Stimulated activated CD4-positive, alpha-beta T cell treated with anti-CD3 and anti-CD28 coated beads, Interleukin-1b, Interleukin-23, amount 100 ng/mL, for 4 hours (primary cell): ENCODE data around the gene ACOX3.

Experiments used
- DNase-seq, 2 donors: peaks; one replicate each; pipeline ENCODE4 v3.0.0-alpha.2; 2020; ENCODE audit warnings: low read depth in 2 of 2

The ACOX3 gene

DNA sequence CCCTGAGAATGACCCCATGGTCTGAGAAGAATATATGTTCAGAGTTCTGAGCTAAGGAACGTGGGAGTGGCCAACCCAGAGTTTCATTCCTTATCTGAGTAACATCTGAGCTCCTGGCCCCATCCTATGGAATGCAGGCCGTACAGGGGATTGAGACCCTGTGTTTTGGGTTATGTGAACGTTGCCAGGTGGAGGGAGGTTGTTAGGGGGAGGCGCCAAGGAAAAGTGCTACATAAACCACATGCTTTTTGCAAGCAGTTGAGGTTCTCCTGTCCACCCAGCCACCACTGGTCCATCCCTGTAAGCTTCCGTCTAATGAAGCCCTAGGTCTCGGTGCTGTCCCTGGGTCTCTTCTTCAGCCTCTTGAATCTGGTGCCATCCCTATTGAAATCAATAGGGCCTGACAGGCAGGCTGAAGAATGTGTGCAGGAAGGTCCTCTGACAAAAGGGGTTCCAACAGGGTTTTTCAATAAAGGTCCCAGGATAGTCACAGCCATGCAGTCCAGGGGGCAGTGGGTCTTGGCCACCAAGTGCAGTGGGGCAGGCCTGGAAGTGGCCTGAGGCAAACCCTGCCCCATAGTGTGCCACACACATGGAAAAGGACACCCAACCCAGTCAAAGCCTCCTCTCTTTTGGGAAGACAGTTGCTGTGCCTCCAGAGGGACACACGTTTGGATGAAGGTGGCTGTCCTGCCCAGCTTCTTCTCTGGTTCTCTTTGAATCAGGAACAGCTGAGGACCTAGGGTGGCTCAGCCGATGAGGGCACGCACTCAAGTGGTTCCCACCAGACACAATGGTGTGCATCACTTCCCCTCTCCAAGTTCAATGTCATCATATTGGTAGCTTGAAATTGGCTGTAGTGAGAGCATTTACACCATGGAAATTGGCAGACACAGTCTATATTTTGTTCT lies 117.5 kb downstream of the ACOX3 start:
- no peak for DNase-seq

DNA sequence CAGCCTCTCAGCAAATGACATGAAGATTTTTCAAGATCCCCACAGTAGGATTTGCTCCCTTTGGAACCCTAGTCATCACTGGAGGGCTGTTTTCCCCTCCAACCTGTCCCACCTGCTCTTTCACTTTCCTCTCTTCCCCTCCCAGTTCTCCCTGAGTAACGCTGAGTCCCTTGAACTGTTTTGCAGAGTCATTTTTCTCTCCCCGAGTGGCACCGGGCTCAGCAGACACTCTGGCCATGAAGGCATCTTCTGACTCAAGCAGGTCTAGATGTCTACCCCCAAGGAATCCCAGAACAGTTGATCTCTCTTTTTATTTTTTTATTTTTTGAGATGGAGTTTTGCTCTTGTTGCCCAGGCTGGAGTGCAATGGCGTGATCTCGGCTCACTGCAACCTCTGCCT lies 118.8 kb downstream of the ACOX3 start:
- DNase-seq = no peak

DNA sequence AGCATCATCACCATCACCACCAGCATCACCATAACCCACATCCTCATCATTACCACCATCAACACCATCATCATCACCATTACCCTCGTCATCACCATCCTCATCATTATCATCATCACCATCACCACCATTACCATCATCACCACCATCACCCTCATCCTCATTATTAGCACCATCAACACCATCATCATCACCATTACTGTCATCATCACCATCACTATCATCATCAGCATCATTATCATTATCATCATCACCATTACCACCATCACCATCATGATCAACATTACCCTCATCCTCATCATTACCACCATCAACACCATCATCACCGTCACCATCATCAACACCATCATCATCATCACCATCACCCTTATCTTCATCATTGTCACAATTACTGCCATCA lies 119.3 kb downstream of the ACOX3 start:
- DNase-seq = no peak

DNA sequence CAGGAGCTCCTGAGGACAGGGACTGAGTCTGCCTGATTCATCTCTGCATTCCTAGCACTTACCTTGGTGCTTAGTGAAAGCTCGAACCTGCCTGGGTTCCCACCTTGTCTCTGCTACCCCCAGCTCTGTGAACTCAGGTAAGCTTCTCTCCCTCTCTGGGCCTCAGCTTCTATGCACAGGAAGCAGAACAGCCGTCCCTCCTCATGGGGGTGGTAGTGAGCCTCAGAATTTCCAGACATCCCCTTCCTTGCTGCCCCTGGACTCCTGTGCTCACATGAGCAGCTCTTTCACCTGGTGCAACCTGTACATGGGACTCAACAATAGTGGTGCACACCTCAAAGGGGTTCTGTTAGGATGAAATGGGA lies 120.2 kb downstream of the ACOX3 start:
- DNase-seq = no peak

DNA sequence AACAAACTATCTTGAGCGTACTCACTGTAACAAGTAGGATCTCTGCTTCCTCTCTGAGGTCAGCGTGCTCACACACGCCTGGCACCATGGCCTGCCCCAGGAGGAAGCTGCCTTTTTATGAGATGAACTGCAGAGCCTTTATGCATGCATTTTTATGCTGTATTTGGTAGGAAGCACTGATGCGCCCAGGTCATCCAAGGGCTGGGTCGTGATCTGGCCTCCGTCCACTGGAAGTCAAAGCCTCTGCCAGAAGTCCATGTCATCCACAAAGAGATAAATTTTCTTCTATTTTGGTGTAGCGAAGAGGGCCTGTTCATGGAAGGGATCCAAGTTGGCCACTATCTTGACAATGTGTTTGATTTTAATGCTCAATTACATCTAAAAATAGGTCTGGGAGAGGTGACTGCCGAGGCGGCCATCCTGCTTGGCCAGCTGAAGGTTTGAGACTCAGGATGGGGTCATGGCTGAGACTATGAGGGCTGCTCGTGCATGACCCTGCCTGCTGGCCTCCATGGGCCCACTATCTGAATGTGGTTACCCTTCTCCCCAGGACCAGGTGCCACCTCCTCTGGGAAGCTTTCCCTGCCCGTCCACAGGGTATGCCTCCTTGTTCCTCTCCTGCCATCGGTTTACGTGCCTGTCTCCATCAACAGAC lies 120.7 kb downstream of the ACOX3 start:
- no peak for DNase-seq

DNA sequence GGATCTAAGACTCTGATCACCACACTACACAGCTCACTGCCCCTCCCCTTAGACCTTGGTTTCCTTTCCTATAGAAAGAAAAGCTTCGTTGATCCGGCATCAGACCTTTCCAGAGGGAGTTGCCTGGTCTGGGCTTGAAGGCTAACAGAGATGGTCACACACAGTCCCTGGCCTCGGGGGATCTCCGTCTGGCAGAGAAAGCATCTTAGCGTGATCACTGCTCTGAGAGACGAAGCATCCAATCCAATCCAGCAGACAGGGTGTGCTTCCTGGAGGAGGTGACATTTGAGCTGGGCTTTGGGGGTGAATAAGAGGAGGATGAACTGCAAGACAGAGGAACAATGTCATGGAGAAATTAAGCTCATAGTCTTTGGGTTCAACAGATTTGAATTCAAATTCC lies 121.5 kb downstream of the ACOX3 start:
- no peak for DNase-seq

GRCh38 chr4:8318509-8318908 lies 122.0 kb downstream of the ACOX3 start:
- no peak for DNase-seq

- no peak for DNase-seq
Observed at GRCh38 chr4:8317474-8317873, 123.0 kb downstream of the ACOX3 start.

DNA sequence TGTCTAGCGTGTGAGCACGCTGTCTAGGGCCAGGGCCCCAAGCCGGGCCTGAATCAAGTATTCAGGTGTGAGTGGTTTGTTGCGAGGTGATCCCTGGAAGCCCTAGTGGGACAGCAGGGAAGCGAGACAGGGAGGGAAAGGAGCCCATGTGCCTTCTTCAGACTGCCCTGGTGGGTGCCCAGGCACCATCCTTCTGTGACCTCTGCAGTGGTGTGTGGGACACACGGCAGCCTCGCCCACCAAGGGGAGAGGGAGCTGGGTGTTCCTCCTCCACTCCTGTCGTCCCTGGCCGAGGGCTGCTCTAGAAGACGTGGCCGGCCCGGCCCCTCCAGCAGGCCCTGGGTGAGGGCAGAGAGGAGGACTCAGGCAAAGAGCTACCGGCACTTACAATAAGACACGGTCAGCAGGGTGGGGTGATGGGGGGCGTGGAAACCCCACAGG lies 123.6 kb downstream of the ACOX3 start:
- no peak for DNase-seq
